ENCODE results near the gene CEBPA.
A peak's percentile ranks its signal among the peaks of the same experiment; 100 is the strongest.

CEBPA gene

DNA sequence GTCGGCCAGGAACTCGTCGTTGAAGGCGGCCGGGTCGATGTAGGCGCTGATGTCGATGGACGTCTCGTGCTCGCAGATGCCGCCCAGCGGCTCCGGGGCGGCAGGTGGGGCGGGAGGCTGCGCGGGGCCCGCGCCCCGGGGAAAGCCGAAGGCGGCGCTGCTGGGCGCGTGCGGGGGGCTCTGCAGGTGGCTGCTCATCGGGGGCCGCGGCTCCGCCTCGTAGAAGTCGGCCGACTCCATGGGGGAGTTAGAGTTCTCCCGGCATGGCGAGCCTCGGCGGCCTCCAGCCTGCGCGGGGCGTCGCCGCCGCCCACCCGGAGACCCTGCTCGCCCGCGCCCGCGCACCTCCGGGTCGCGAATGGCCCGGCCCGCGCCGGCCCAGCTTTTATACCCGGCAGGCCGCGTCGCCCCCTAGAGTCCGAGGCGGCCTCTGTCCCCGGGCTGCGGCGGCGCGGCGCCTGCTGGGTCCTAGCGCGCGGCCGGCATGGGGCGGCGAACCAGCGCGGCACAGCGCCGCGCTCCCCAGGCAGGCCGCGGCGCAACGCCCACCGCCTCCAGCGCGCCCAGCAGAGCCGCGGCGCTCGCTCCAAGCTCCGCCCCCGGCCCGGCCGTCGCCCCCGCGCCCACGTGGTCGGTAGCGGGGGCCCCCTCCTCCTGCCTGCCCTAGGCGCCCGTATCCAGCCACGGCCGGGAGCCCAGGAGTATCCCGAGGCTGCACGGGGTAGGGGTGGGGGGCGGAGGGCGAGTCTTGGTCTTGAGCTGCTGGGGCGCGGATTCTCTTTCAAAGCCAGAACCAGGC is at the start of gene CEBPA:
Gene CEBPA (minus strand): TSS at position 360 of the 799 bp plus-strand sequence. CDS start 120 bp downstream, at position 240.
- peak; percentile 84 for DNase-seq

DNA sequence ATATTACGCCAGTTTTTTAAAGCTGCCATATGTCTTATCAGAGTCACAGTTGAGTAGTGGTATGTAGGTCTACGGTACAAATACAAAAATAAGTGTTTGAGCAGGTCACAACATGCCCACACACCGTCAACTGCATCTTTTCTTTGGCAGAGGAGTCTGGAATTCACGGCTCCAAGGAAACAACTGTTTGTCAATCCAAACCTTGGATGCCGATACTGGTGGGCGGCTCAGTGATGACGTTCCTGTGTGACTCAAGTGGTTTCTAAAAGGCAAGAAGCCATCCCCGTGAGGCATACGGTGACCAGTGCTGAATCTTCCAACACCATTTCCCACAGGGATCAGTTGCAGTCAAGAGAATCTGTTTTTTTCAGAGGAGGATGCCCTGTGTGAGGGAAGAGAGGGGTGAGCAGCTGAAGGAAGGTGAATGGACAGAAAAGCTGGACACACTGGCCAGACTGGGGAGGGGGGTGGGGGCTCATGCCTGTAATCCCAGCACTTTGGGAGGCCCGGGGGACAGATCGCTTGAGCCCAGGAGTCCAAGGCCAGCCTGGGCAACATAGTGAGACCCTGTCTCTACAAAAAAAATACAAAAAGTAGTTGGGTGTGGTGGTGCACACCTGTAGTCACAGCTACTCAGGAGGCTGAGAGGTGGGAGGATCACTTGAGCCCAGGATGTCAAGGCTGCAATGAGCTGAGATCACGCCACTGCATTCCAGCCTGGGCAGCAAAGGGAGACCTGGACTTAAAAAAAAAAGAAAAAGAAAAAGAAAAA is 48.4 kb upstream of the CEBPA start:
- DNase-seq: no peak

DNA sequence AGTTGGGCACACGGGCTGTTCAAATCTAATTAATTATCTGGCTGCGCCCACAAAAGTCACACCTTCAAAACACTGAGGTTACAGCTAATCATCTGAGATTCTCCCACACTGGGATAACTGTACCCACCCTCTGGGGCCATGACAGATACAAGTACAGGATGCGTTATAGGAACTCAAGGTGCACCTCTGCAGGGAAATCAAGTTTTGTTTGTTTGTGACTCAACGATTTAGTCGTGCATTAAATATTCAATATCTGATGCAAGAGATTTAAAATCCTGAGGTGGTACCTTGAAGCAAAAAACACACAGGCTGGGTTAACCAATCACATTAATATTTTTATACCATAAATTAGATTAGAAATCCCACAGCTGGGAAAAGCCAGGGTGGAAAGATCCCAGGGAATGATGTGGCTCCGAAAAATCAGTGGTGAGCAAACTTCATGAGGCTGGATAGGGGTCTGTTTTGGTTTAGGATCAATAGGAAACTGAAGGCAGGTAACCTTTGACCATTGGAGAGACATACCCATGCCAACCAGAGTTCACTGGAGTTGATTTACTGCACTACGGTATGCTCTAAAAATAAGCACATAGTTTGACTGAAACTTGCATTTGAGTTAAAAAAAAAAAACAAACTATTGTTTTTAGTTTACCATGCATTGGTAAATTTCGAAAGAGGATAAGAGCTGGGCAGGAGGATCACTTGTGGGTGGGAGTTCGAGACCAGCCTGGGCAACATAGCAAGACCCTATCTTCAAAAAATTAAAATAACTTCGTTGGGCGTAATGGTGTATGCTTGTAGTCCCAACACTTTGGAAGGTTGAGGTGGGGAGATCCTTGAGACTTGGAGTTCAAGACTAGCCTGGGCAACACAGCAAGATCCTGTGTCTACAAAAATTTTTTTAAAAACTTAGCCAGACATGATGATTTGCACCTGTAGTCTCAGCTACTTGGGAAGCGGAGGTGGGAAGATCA is 47.3 kb upstream of the CEBPA start:
- no peak for DNase-seq

GRCh38 chr19:33348301-33349010 is 46.1 kb upstream of the CEBPA start:
- DNase-seq: no peak

DNA sequence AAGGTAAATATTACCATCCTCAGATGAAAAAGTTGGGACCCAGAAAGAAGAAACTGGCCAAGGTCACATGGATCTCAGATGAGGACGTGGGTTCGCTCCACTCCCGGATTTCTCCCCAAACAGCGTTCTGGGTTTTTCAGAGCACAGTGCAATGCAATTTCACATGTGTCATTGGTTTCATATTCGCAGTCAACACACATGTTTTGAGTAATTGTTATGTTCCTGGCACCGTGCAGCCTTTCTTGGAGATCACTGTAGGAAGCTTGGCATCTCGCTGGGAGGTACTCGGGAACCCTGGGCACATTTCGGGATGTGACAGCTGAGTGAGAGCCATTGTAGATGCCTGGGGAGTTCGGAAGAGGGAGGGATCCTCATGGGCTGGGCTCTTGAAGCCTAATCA is 45.0 kb upstream of the CEBPA start:
- no peak for DNase-seq

- DNase-seq: no peak
These were observed 44.3 kb upstream of the CEBPA start for GRCh38 chr19:33346665-33347064.

GRCh38 chr19:33345163-33345562 is 42.8 kb upstream of the CEBPA start:
- no peak for DNase-seq

GRCh38 chr19:33344573-33344925 is 42.2 kb upstream of the CEBPA start:
- DNase-seq: no peak

DNA sequence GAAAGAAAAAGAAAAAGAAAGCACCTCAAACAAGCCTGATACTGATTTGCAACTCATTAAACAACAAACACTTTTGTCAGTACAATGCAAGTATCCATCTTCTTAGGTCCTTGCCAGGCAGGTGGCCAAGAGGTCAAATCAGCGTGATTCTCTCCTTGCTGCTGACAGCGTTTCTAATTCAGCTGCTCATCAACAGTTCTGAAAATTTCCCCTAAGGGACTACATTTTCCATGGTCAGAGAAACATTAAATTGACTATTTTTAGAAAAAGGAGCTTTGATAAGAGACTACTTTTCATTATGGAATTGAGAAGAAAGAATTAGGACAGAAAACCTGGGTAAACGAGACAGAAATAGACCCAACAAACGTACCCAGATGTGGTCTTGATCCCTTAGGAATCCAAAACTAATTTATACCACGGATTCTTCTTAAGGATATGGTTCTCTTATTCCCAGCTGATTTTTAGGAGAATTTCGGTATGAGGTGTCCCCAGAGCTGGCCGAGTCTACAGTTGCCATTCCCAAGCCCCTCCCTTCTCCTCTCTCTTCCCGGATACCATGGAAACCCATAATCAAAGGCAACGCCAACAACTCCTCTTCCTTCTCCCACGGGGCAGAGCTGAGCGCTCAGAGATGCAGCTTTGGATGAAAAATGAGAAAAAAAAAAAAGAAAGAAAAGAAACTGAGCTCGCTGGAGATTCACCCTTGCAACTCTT is 41.7 kb upstream of the CEBPA start:
- DNase-seq: no peak

- no peak for DNase-seq
These were observed 41.0 kb upstream of the CEBPA start for GRCh38 chr19:33343301-33343700.

DNA sequence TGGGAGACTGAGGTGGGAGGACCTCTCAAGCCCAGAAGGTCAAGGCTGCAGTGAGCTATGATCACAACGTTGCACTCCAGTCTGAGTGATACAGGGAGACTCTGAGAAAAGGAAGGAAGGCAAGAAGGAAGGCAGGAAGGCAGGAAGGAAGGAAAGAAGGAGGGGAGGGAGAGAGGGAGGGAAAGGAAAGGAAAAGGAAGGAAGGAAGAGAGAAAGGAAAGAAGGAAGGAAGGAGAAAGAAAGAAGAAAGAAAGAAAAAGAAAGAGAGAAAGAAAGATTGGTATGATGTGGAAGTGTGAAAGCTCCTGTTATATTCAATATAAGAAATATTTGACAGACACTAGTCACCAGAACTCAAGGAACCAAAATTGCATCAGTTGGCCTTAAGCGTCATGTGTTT is 38.7 kb upstream of the CEBPA start:
- no peak for DNase-seq

DNA sequence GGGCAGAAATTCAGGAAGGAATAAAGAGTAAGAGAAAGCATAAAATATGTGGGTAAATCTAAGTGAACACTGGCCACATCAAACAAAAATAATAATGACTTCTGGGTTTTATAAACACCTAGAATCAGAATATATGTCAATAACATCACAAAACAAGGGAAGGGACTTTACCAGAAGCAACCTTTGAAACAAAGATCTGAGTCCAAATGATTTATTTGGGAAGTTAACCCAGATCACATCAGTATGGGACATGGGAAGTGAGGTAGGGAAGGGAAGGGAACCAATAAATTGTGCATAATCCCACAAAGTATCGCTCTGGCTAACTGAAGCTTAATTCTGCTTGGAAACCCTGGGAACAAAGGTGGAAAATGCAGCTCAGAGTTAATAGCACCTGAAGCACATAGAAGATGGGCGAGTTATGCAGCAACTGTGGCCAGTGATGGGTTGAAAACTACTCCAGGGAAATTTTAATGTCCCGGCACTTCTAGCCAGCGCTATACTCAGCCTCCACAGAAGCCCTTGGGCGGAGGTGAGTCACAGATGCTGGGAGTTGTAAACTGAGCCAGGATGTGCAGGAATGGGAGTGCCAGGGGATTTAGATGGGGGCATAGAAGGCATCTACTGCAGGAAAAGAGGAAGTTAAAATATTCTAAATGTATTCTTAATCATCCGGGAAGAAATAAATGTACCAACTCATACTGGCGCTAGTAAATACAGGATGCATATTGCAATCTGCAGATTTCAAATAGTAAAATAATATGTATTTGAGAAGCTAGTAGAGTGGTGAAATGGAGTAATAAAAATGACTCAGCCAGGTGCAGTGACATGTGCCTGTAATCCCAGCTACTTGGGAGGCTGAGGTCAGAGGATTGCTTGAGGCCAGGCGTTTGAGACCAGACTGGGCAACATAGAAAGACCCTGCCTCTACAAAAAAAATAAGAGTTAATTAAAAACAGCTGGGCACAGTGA is 37.0 kb upstream of the CEBPA start:
- no peak for DNase-seq

DNA sequence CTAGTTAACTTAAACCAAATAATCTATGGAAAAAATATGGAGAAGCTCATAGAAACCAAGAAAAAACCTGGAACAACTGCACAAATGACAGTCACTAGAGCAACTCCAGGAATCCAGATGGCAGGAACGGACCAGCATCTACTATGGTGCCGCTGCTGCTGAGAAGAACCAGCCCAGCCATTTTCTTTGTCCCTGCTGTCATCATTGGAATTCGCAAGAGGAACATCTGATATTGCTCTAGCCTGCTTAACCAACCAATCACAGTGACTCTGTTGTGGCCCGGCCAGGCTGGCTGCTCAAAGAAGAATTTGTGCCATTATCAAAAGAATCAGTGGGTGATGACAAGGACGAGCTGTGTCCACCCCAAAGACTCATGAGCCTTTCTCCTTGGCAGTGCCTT is 33.1 kb upstream of the CEBPA start:
- DNase-seq: no peak

DNA sequence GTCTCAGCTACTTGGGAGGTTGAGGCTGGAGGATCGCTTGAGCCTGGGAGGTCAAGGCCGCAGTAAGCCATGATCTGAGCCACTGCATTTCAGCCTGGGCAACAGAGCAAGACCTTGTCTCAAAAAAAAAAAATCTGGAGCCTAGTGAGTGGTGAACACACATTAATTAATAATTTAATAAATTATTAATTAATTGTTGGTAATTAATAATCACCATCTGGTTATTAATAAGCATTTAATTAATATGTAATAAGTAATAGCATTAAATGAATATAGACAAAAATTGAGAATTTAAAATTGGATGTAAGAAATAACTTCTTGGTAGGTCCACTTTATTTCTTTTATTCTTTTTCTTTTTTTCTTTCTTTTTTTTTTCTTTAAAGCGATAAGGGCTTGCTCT is 31.9 kb upstream of the CEBPA start:
- DNase-seq: no peak

DNA sequence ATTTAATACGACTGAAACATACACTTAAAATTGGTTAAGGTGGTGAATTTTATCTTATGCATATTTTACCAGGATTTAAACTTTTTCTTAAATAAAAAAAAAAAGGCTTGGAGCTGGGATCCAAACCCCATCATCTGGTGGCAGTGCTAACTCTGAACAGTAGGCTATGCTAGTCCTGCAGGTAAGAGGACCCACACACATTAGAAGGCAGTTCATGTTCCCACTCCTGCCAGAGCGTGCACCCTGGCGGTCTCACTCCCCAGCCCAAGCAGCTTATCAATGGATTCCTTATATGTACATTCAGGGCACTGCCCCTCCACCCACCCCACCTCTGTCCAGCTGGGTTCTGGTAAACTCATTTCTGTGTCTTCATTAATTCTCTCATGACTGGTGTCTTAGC is 31.3 kb upstream of the CEBPA start:
- DNase-seq: no peak

DNA sequence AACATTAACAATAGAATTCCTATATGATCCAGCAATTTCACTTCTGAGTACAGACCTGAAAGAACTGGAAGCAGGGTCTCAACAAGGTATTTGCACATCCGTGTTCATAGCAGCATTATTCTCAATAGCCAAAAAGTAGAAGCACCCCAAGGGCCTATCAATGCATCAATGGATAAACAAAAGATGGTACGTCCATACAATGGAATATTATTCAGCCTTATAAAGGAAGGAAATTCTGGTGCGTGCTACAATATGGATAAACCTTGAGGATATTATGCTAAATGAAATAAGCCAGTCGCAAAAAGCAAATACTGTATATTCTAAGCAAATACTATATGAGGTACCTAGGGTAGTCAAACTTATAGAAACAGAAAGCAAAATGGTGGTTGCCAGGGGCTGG is 30.8 kb upstream of the CEBPA start:
- no peak for DNase-seq

GRCh38 chr19:33332248-33332647 is 29.9 kb upstream of the CEBPA start:
- DNase-seq: no peak

- no peak for DNase-seq
These were observed 27.4 kb upstream of the CEBPA start for GRCh38 chr19:33329736-33330135.

GRCh38 chr19:33329060-33329459 is 26.7 kb upstream of the CEBPA start:
- no peak for DNase-seq

GRCh38 chr19:33325920-33326319 is 23.6 kb upstream of the CEBPA start:
- DNase-seq: no peak

GRCh38 chr19:33324628-33325027 is 22.3 kb upstream of the CEBPA start:
- no peak for DNase-seq

Data from activated effector memory CD4-positive, alpha-beta T cell treated with anti-CD3 and anti-CD28 coated beads, Interleukin-2, amount 50 U/mL, for 16 hours (primary cell).